WTC11 (cell line): ENCODE data around the gene MICA. TPM values are rescaled to one million over a fixed set of nuclear protein-coding genes. Genes with fewer than 3 reads are reported as not detected.

Experiments used
- ATAC-seq: fragments of 200-7000 bp; cut with Tn5 transposase; 2 replicates; pipeline ENCODE4 v1.10.0; 2021; ENCODE audit warnings: mild to moderate bottlenecking, moderate library complexity
- CTCF ChIA-PET: fragments of 300-600 bp; sonication (Branson Sonifier 250); formaldehyde crosslinking; loops from one replicate; lab custom pipeline; 2021; ENCODE audit warnings: antibody characterized with exemption; lab: Charles Lee
- POLR2A ChIA-PET: fragments of 350-600 bp; sonication (Branson Sonifier 250); formaldehyde crosslinking; loops from one replicate; lab custom pipeline; 2021; ENCODE audit warnings: antibody characterized with exemption; lab: Charles Lee
- DNase-seq: peaks from one replicate; pipeline ENCODE4 v3.0.0; 2021; ENCODE audit warnings: low spot score
- H3K27ac Mint-ChIP-seq: 2 replicates; pipeline ENCODE4 v1.8.0; 2021; ENCODE audit warnings: mixed read lengths
- H3K27me3 Mint-ChIP-seq: 2 replicates; pipeline ENCODE4 v1.8.0; 2021; ENCODE audit warnings: low read depth, mild to moderate bottlenecking, moderate library complexity, mixed read lengths
- H3K36me3 Mint-ChIP-seq: 2 replicates; pipeline ENCODE4 v1.8.0; 2021; ENCODE audit warnings: mixed read lengths
- H3K4me1 Mint-ChIP-seq: 2 replicates; pipeline ENCODE4 v1.8.0; 2022; ENCODE audit warnings: mixed read lengths
- H3K4me3 Mint-ChIP-seq: 2 replicates; pipeline ENCODE4 v1.8.0; 2021; ENCODE audit warnings: mild to moderate bottlenecking, moderate library complexity, mixed read lengths
- H3K9me3 Mint-ChIP-seq: 2 replicates; pipeline ENCODE4 v1.8.0; 2021; ENCODE audit warnings: mixed read lengths
- AR ChIP-seq: fragments of 250-450 bp; sonication (Bioruptor Pico); IDR thresholded peaks from 2 replicates; pipeline ENCODE4 v1.9.0; 2021; ENCODE audit warnings: mild to moderate bottlenecking
- CREB1 ChIP-seq: sonication (generic); formaldehyde crosslinking; IDR thresholded peaks from 2 replicates; pipeline ENCODE4 v1.8.0; 2023; ENCODE audit warnings: mild to moderate bottlenecking, missing genetic modification reagents
- ETV6 ChIP-seq: sonication (generic); formaldehyde crosslinking; IDR thresholded peaks from 2 replicates; pipeline ENCODE4 v1.8.1; 2022; ENCODE audit warnings: mild to moderate bottlenecking, missing genetic modification reagents
- HMGXB4 ChIP-seq: sonication (generic); formaldehyde crosslinking; IDR thresholded peaks from 2 replicates; pipeline ENCODE4 v1.8.1; 2023; ENCODE audit warnings: mild to moderate bottlenecking, moderate library complexity, missing genetic modification reagents
- MAX ChIP-seq: sonication (generic); formaldehyde crosslinking; IDR thresholded peaks from 2 replicates; pipeline ENCODE4 v1.8.0; 2022; ENCODE audit warnings: mild to moderate bottlenecking, missing genetic modification reagents
- MYBL2 ChIP-seq: sonication (generic); formaldehyde crosslinking; IDR thresholded peaks from 2 replicates; pipeline ENCODE4 v1.8.1; 2023; ENCODE audit warnings: mild to moderate bottlenecking, moderate library complexity, missing genetic modification reagents
- PRDM15 ChIP-seq: sonication (generic); formaldehyde crosslinking; IDR thresholded peaks from 2 replicates; pipeline ENCODE4 v1.8.0; 2022; ENCODE audit warnings: missing genetic modification reagents
- RELA ChIP-seq: sonication (generic); formaldehyde crosslinking; IDR thresholded peaks from 2 replicates; pipeline ENCODE4 v1.8.1; 2022; ENCODE audit warnings: missing genetic modification reagents, mild to moderate bottlenecking, borderline replicate concordance
- TEAD1 ChIP-seq: sonication (generic); formaldehyde crosslinking; IDR thresholded peaks from 2 replicates; pipeline ENCODE4 v1.8.0; 2022; ENCODE audit warnings: mild to moderate bottlenecking, missing genetic modification reagents
- ZNF263 ChIP-seq: sonication (generic); formaldehyde crosslinking; IDR thresholded peaks from 2 replicates; pipeline ENCODE4 v1.8.1; 2022; ENCODE audit warnings: low read depth, mild to moderate bottlenecking, moderate library complexity, missing genetic modification reagents
- ZNF396 ChIP-seq: fragments of 250-450 bp; sonication (Bioruptor Pico); IDR thresholded peaks from 2 replicates; pipeline ENCODE4 v1.8.0; 2021; ENCODE audit warnings: mild to moderate bottlenecking, moderate library complexity, borderline replicate concordance
- ZSCAN18 ChIP-seq: fragments of 250-450 bp; sonication (Bioruptor Pico); IDR thresholded peaks from 2 replicates; pipeline ENCODE4 v2.1.2; 2022; ENCODE audit warnings: mild to moderate bottlenecking, moderate library complexity
- total RNA-seq: library from RNA; stranded (reverse); gene quantifications from 3 replicates; pipeline ENCODE4 v1.2.3, GENCODE V29; 2021
- TF ChIP-seq, protein P1 (sequence below): fragments of 200-600 bp; IDR thresholded peaks from 2 replicates; pipeline ENCODE4 v1.8.0; 2022; ENCODE audit warnings: antibody characterized with exemption
- TF ChIP-seq, protein P2 (sequence below): sonication (generic); formaldehyde crosslinking; IDR thresholded peaks from 2 replicates; pipeline ENCODE4 v1.8.0; 2022; ENCODE audit warnings: mild to moderate bottlenecking, missing genetic modification reagents
- TF ChIP-seq, protein P3 (sequence below): sonication (generic); formaldehyde crosslinking; IDR thresholded peaks from 2 replicates; pipeline ENCODE4 v1.8.1; 2023; ENCODE audit warnings: mild to moderate bottlenecking, missing genetic modification reagents

The MICA gene
- total RNA-seq, 1 experiment from 2014 or later, result 12.9 TPM

DNA sequence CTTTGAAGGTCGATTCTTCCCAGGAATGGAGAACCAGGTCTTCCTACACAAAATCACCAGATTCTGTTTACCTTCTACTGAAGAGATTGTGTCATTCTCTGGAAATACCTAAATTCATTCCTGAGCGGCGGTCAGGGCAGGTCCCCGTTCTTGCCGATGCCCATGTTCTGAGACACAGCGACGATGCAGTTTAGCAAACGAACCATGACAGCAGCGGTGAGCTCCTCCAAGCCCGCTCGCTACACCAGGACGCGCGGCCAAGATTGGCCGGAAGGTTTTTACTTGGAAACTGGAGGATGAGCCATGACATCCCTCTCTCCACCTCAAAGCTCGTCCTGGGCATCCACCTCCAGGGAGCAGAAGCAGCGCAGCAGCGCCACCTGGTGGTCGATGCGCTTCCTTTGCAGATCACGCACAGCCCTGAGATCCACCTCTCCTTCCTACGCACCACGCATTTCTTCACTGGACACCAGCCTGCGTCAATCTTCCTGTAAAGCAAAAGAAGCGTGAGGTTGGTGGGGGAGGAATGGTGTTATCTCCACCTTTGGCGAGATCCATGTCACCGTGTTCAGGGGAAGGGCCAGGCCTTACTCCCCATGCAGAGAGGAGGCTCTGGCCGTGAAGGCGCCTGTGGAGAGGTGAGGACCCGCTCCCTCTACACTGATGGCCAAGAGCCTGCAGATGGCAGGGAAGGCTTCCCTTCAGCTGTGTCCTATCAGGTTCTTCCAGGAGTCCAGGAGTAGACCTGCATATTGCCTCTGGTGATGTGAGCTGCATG lies 36.5 kb upstream of the MICA start:
- DNase-seq, result peak; percentile 91
- peaks cover 2% of the 10 kb centered on the region for H3K9me3 Mint-ChIP-seq
- H3K27me3 Mint-ChIP-seq, result peaks cover 72% of the 10 kb centered on the region
- ChIA-PET CTCF (interaction anchor here (0.5 to 3.5 kb wide), 78 partner anchors 9 to 1505 kb away, joined by 3 to 60 read pairs (median 6); partner anchors contain the start of genes CCHCR1, GTF2H4, HLA-B and PSORS1C2), POLR2A (interaction anchor here (0.9 to 1.5 kb wide), 2 partner anchors 9 to 194 kb away, joined by 3 read pairs; no protein-coding TSS in a partner anchor)
- H3K4me3 Mint-ChIP-seq, result peak overlapping the region; percentile 63
- H3K36me3 Mint-ChIP-seq, result no peaks in the 10 kb centered on the region
- TF ChIP-seq ZNF263 (CRISPR knock-in tag) (no peak), ETV6 (CRISPR knock-in tag) (0 out of 2 replicates have a peak, but pooled peaks have one; percentile 55), TEAD1 (CRISPR knock-in tag) (0 out of 2 replicates have a peak, but pooled peaks have one; percentile 32), HMGXB4 (peak; percentile 29; the same call in 1 of the 2 replicates), AR (CRISPR knock-in tag) (no peak), MAX (CRISPR knock-in tag) (peak; percentile 60)
- TF ChIP-seq, protein P1, sequence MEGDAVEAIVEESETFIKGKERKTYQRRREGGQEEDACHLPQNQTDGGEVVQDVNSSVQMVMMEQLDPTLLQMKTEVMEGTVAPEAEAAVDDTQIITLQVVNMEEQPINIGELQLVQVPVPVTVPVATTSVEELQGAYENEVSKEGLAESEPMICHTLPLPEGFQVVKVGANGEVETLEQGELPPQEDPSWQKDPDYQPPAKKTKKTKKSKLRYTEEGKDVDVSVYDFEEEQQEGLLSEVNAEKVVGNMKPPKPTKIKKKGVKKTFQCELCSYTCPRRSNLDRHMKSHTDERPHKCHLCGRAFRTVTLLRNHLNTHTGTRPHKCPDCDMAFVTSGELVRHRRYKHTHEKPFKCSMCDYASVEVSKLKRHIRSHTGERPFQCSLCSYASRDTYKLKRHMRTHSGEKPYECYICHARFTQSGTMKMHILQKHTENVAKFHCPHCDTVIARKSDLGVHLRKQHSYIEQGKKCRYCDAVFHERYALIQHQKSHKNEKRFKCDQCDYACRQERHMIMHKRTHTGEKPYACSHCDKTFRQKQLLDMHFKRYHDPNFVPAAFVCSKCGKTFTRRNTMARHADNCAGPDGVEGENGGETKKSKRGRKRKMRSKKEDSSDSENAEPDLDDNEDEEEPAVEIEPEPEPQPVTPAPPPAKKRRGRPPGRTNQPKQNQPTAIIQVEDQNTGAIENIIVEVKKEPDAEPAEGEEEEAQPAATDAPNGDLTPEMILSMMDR, result peak; percentile 88
- TF ChIP-seq, all 79 proteins: peak for 5
- peak; percentile 96 for ATAC-seq
- Mint-ChIP-seq H3K4me1 (peaks cover 4% of the 10 kb centered on the region; the same call in 1 of the 2 replicates), H3K27ac (no peak overlapping the region)

DNA sequence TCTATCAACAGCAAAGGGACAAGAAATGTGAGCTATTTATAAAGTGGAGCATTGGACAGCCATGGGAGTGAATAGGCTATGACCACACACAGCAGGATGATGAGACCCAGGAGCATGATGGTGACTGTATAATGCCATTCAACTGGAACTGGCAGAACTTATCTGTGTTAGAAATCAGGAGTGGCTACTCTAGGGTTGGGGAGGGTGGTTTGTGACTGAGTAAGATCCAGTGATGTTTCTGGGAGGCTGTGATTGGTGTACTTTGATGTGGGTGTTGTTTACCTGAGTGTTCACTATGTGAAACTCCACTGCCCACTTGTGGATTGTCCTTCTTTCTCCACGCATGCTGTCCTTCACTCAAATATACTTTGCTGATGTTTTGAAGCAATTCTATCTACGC lies 34.9 kb upstream of the MICA start:
- Mint-ChIP-seq H3K36me3 (no peaks in the 10 kb centered on the region), H3K4me1 (peaks cover 4% of the 10 kb centered on the region; the same call in 1 of the 2 replicates), H3K27me3 (peaks cover 69% of the 10 kb centered on the region), H3K4me3 (no peak overlapping the region), H3K27ac (no peak overlapping the region), H3K9me3 (peaks cover 18% of the 10 kb centered on the region)
- CTCF ChIA-PET, result interaction anchor here (2.1 to 3.5 kb wide), 3 partner anchors 9 to 171 kb away, joined by 12 to 60 read pairs (median 16); no protein-coding TSS in a partner anchor
- DNase-seq (no peak), ATAC-seq (no peak)
- POLR2A ChIA-PET, result interaction anchor here (0.6 kb wide), 1 partner anchor 62 kb away, joined by 6 read pairs; no protein-coding TSS in a partner anchor
- TF ChIP-seq MYBL2 (CRISPR knock-in tag), result no peak
- no peak for TF ChIP-seq ZNF396 (CRISPR knock-in tag)
- TF ChIP-seq PRDM15 (CRISPR knock-in tag), result no peak
- TF ChIP-seq ZSCAN18, result no peak
- no peak for TF ChIP-seq CREB1 (CRISPR knock-in tag)
- TF ChIP-seq RELA (CRISPR knock-in tag), result no peak
- TF ChIP-seq, protein P2, sequence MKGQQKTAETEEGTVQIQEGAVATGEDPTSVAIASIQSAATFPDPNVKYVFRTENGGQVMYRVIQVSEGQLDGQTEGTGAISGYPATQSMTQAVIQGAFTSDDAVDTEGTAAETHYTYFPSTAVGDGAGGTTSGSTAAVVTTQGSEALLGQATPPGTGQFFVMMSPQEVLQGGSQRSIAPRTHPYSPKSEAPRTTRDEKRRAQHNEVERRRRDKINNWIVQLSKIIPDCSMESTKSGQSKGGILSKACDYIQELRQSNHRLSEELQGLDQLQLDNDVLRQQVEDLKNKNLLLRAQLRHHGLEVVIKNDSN (CRISPR knock-in tag), result no peak
- TF ChIP-seq, protein P3, sequence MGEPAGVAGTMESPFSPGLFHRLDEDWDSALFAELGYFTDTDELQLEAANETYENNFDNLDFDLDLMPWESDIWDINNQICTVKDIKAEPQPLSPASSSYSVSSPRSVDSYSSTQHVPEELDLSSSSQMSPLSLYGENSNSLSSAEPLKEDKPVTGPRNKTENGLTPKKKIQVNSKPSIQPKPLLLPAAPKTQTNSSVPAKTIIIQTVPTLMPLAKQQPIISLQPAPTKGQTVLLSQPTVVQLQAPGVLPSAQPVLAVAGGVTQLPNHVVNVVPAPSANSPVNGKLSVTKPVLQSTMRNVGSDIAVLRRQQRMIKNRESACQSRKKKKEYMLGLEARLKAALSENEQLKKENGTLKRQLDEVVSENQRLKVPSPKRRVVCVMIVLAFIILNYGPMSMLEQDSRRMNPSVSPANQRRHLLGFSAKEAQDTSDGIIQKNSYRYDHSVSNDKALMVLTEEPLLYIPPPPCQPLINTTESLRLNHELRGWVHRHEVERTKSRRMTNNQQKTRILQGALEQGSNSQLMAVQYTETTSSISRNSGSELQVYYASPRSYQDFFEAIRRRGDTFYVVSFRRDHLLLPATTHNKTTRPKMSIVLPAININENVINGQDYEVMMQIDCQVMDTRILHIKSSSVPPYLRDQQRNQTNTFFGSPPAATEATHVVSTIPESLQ (CRISPR knock-in tag), result no peak
